Measurements from ENCODE around the gene GRIFIN.

DNA sequence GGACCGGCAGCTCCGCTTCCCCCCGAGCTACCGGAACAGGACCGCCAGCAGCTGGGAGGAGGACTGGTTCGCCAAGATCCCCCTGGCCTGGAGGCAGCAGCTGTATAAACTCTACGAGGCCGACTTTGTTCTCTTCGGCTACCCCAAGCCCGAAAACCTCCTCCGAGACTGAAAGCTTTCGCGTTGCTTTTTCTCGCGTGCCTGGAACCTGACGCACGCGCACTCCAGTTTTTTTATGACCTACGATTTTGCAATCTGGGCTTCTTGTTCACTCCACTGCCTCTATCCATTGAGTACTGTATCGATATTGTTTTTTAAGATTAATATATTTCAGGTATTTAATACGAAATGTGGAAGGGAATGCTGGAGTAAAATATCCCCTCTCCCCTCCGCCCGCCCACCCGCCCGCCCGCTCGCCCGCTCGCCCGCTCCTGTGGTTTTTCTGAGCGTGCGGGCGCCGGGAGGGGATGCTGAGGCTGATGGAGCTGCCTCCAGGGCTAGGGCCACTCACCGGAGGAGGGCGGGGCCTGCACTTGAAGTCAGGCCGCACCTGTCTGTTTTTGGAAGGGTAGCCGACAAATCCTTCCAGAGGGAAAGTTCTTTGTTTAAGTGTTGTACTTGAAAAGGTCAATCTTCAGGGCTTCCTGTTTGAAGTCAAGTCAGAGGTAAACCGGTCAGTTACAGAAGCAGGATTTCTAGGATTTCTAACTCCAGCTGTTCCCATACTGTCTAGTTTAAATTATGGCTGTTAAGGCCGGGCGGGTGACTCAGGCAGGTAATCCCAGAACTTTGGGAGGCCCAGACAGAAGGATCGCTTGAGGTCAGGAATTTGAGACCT is 42.3 kb downstream of the GRIFIN start:
- TF ChIP-seq, protein P1, sequence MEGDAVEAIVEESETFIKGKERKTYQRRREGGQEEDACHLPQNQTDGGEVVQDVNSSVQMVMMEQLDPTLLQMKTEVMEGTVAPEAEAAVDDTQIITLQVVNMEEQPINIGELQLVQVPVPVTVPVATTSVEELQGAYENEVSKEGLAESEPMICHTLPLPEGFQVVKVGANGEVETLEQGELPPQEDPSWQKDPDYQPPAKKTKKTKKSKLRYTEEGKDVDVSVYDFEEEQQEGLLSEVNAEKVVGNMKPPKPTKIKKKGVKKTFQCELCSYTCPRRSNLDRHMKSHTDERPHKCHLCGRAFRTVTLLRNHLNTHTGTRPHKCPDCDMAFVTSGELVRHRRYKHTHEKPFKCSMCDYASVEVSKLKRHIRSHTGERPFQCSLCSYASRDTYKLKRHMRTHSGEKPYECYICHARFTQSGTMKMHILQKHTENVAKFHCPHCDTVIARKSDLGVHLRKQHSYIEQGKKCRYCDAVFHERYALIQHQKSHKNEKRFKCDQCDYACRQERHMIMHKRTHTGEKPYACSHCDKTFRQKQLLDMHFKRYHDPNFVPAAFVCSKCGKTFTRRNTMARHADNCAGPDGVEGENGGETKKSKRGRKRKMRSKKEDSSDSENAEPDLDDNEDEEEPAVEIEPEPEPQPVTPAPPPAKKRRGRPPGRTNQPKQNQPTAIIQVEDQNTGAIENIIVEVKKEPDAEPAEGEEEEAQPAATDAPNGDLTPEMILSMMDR (conservative IDR thresholded peaks at IDR 0.05), result no peak
- TF ChIP-seq ZFX (IDR thresholded peaks at IDR 0.05), result no peak
